22Rv1 (cell line): ENCODE results near the gene IQSEC1.

ENCODE experiments used
- CTCF ChIP-seq: fragments of 450-650 bp; IDR thresholded peaks from 2 replicates; pipeline ENCODE4 v1.5.1; 2017; ENCODE audit warnings: mild to moderate bottlenecking
- ZFX ChIP-seq: fragments of 450-650 bp; IDR thresholded peaks from 2 replicates; pipeline ENCODE4 v1.6.1; 2017; ENCODE audit warnings: antibody characterized with exemption, borderline replicate concordance

- no peak for TF ChIP-seq CTCF
- TF ChIP-seq ZFX: no peak
These were observed 152.3 kb downstream of the IQSEC1 start for GRCh38 chr3:12920967-12921366.
